HEK293T (cell line): ENCODE data around the gene PFKL.

Source experiments
- BHLHE40 ChIP-seq: fragments of 450-650 bp; IDR thresholded peaks from 2 replicates; pipeline ENCODE4 v1.6.1; 2016; ENCODE audit warnings: mild to moderate bottlenecking, moderate library complexity, borderline replicate concordance
- FOXM1 ChIP-seq: fragments of 450-650 bp; IDR thresholded peaks from 2 replicates; pipeline ENCODE4 v1.6.1; 2017; ENCODE audit warnings: mild to moderate bottlenecking, borderline replicate concordance

- no peak for TF ChIP-seq BHLHE40
- no peak for TF ChIP-seq FOXM1
These were observed 75.9 kb downstream of the PFKL start for GRCh38 chr21:44375761-44376241.
